GM12878 (cell line): Measurements from ENCODE around the gene ITM2C.

Experiments used
- EZH2 ChIP-seq: IDR thresholded peaks from 2 replicates; pipeline ENCODE4 v1.6.1; 2012; ENCODE audit warnings: low read depth, mild to moderate bottlenecking, control low read depth, inconsistent platforms, low read length, borderline replicate concordance; ENCODE audit not compliant: control insufficient read depth
- KAT2A ChIP-seq: conservative IDR thresholded peaks from 2 replicates; pipeline ENCODE4 v1.6.1; 2011; ENCODE audit warnings: low read depth, low read length; ENCODE audit not compliant: control insufficient read depth
- LARP7 ChIP-seq: fragments of 450-650 bp; IDR thresholded peaks from 2 replicates; pipeline ENCODE4 v1.6.1; 2017; ENCODE audit warnings: mild to moderate bottlenecking
- POLR2A ChIP-seq: IDR thresholded peaks from 2 replicates; pipeline ENCODE4 v1.6.1; 2011; ENCODE audit warnings: low read depth, mild to moderate bottlenecking, low read length
- SRF ChIP-seq, 2 experiments: IDR thresholded peaks; 2 replicates each; pipeline ENCODE4 v1.6.1; 2011; ENCODE audit warnings: low read depth in 2 of 2, low read length in 2 of 2, mild to moderate bottlenecking in 1 of 2, moderate library complexity in 1 of 2
- ZBED1 ChIP-seq: IDR thresholded peaks from 2 replicates; pipeline ENCODE4 v1.6.1; 2016; ENCODE audit warnings: borderline replicate concordance
- TF ChIP-seq, protein P1 (sequence below), 3 experiments: IDR thresholded peaks in 2 of 3; conservative IDR thresholded peaks in 1 of 3; 2 replicates each; pipeline ENCODE4 v1.5.1; 2011; ENCODE audit warnings: low read depth in 3 of 3, low read length in 3 of 3, mild to moderate bottlenecking in 3 of 3, control low read depth in 2 of 3, moderate library complexity in 2 of 3, inconsistent platforms in 1 of 3, mixed read lengths in 1 of 3; ENCODE audit not compliant: control insufficient read depth in 2 of 3, insufficient read depth in 1 of 3; ENCODE audit errors: extremely low read depth in 1 of 3
- TF ChIP-seq, protein P2 (sequence below): fragments of 450-650 bp; IDR thresholded peaks from 2 replicates; pipeline ENCODE4 v1.6.1; 2017; ENCODE audit warnings: antibody characterized with exemption, mild to moderate bottlenecking, moderate library complexity
- TF ChIP-seq, protein P3 (sequence below): IDR thresholded peaks from 2 replicates; pipeline ENCODE4 v1.6.1; 2012; ENCODE audit warnings: low read length, inconsistent platforms

DNA sequence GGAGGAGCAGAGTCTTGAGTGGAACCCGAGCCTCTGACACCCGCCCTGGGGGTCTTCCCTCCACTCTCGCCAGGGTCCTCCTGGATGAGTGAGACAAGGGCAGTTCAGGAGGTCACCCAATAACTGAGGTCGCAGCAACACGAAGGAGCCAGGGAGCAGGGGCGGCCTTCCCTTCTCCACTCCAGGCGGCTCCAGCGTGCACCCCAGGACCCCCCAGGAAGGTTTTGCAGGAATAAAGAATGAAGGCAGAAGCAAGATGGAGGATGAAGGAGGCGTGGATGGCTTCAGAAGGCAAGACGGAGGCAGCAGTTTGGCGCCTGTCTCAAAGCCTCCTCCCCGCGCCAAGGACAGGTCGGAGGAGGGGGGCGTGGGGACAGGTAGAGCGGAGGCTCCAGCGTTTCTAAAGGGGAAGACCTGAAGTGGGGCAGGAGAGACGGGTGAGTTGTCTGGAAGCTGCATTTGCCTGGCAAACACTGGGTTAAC is 579 bp upstream of the ITM2C start:
- TF ChIP-seq, protein P1, sequence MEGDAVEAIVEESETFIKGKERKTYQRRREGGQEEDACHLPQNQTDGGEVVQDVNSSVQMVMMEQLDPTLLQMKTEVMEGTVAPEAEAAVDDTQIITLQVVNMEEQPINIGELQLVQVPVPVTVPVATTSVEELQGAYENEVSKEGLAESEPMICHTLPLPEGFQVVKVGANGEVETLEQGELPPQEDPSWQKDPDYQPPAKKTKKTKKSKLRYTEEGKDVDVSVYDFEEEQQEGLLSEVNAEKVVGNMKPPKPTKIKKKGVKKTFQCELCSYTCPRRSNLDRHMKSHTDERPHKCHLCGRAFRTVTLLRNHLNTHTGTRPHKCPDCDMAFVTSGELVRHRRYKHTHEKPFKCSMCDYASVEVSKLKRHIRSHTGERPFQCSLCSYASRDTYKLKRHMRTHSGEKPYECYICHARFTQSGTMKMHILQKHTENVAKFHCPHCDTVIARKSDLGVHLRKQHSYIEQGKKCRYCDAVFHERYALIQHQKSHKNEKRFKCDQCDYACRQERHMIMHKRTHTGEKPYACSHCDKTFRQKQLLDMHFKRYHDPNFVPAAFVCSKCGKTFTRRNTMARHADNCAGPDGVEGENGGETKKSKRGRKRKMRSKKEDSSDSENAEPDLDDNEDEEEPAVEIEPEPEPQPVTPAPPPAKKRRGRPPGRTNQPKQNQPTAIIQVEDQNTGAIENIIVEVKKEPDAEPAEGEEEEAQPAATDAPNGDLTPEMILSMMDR (IDR thresholded peaks at IDR 0.05 in 2 of 3, conservative IDR thresholded peaks at IDR 0.05 in 1 of 3; ENCODE audit: control insufficient read depth in 2 of 3, extremely low read depth in 1 of 3, insufficient read depth in 1 of 3, low read depth in 3 of 3, low read length in 3 of 3): no peak
- TF ChIP-seq POLR2A (no peak), KAT2A (no peak), SRF (IDR thresholded peaks at IDR 0.05; ENCODE audit: low read depth in 2 of 2, low read length in 2 of 2) (no peak), ZBED1 (no peak), LARP7 (no peak), EZH2 (no peak)
- TF ChIP-seq, protein P2, sequence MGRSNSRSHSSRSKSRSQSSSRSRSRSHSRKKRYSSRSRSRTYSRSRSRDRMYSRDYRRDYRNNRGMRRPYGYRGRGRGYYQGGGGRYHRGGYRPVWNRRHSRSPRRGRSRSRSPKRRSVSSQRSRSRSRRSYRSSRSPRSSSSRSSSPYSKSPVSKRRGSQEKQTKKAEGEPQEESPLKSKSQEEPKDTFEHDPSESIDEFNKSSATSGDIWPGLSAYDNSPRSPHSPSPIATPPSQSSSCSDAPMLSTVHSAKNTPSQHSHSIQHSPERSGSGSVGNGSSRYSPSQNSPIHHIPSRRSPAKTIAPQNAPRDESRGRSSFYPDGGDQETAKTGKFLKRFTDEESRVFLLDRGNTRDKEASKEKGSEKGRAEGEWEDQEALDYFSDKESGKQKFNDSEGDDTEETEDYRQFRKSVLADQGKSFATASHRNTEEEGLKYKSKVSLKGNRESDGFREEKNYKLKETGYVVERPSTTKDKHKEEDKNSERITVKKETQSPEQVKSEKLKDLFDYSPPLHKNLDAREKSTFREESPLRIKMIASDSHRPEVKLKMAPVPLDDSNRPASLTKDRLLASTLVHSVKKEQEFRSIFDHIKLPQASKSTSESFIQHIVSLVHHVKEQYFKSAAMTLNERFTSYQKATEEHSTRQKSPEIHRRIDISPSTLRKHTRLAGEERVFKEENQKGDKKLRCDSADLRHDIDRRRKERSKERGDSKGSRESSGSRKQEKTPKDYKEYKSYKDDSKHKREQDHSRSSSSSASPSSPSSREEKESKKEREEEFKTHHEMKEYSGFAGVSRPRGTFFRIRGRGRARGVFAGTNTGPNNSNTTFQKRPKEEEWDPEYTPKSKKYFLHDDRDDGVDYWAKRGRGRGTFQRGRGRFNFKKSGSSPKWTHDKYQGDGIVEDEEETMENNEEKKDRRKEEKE: no peak
- TF ChIP-seq, protein P3, sequence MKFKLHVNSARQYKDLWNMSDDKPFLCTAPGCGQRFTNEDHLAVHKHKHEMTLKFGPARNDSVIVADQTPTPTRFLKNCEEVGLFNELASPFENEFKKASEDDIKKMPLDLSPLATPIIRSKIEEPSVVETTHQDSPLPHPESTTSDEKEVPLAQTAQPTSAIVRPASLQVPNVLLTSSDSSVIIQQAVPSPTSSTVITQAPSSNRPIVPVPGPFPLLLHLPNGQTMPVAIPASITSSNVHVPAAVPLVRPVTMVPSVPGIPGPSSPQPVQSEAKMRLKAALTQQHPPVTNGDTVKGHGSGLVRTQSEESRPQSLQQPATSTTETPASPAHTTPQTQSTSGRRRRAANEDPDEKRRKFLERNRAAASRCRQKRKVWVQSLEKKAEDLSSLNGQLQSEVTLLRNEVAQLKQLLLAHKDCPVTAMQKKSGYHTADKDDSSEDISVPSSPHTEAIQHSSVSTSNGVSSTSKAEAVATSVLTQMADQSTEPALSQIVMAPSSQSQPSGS: no peak
